Measurements from ENCODE around the gene MECR.
A peak's percentile ranks its signal among the peaks of the same experiment; 100 is the strongest.

MECR gene

DNA sequence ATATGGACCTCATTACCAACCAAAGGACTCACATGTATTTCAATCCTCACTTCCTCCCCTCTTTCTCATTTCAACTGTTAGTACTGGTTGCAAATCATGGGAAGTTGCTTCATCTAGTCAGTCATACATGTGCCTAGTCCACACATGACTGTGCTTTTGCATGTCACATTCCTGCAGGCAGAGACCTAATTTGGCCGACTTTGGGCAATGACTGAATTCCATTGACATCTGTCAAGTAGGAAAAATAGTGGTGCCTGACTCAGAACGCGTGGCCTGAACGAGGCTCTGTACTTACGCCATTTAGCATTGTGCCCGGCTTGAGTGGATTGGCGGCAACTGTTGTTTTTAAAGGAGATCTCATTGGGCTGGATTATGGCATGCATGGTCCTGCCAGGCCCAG, 23.6 kb upstream of the MECR start:
- DNase-seq, result no peak

DNA sequence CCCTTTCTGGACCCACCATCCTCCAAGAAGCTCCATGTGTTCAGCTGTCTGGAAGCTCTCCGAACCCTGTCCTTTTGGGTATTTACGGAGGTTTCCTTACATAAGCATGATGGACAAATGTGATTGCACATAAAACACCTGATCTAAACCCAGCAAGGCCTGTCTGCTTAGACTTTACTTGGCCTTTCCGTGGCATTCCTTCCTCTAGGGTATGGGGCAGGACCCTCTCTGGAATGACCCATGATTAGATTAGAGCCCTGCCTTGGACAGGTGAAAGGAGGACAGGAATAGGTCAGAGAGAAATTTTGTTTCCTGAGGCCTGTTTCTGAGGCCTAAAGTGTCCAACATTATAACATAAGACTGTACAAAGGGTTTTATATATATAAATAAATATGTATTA, 22.4 kb upstream of the MECR start:
- no peak for DNase-seq

DNA sequence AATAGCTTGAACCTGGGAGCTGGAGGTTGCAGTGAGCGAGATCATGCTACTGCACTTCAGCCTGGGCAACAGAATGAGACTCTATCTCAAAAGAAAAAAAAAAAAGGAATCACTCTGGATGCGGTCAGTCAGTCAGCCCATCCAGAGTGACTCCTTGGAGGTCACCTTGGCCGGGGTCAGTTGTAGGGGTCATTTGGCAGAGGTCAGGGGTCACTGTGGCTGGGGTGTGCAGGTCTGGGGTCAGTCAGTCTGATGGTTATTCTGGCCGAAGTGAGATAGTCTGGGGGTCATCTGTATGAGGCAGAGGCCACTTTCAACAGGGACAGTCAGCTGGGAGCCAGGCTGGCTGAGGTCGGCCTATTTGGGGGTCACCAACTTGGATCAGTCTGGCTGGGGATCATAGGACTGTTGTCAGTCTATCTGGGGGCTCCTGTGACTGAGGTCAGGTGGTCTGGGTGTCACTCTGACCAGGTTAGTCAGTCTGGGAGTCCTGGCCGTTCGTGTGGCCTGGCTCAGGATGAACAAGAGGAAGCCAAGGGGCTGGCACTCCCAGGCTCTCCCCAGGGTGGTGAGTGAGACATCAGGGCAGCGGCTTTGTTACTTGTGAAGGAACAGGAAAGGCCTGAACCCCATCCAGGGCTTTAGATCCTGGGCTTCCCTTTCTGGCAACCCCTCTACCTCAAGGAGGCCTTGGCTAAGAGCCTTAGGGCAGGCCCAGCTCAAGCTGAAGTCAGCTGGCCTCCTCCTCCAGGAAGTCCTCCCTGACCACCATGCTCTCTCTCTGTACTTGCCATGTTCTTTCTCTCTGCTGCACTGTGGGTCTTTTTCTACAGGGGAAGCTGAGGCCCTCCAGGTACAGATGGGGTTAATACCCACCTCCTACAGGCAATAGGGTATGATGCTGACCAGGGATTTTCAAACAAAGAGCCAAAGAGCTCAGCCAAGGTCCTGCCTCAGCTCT, 20.7 kb upstream of the MECR start:
- DNase-seq, result no peak

DNA sequence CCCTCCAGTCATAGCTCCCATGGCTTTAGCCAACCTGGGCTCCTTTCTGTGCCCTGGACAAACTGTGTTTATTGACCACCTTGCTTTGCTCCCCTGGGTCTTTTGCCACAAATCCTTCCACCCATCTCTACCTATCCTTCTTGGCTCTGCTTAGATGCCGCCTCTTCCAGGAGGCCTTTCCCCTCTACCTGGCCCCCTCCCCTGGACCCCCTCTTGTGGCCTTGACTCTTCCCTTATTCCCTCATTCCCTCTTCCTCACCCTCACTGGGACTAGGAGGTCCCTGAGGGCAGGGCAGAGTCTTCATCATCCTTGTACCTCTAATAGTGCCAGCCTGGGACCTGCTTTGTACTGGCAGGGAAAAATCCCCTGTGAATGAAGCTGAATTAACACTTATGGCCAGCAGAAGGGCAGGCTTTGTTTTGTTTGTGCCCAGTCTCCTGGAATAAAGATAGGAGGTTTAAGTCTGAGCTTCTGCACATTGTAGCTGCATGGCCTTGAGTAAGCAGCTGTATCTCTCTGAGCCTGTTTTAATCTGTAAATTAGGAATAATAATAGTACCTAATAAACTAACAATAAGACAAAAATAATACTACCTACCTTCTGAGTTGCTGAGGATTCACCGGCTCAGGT, 19.3 kb upstream of the MECR start:
- DNase-seq, result no peak

DNA sequence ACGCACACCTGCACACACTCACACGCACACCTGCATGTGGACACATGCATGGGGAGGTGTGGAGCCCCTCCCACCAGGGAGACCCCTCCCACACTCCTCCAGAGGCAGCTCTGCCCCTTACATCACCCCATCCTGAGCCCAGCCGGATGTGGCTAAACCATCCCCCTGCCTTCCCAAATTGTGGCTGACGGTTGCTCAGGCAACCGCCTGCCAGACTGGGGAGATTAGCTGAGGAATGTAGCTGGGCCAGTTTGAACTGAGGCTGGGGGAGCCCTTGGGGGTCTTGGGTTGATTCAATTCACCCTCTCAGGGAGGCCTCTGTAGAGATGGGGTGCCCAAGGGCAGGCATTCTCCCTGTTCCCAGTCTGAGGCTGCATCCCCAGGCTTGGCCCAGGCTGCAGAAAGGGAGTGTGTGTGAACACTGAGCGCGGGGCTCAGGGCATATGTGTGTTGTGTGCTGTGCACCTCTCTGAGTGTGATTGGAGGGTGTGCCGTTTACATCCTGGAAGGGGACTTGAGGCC, 18.5 kb upstream of the MECR start:
- DNase-seq, result no peak

DNA sequence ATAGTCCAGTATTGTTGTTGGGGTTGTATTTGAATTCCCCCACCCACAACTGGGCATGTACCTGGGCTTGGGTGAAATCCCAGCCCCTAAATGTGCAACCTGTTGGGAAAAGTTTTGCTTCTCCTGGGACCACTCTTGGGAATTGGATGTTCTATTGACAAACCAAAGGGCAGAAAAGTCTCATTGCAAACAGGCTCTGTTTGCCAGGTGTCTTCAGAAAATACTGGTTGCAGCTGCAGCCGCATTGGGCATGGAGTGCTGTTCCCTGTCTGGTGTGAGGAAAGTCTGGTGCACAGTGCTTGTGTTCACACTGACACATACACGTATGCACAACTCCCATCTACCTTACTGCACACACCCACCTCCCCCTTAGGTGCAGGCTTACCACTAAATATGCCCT, 17.7 kb upstream of the MECR start:
- no peak for DNase-seq

DNA sequence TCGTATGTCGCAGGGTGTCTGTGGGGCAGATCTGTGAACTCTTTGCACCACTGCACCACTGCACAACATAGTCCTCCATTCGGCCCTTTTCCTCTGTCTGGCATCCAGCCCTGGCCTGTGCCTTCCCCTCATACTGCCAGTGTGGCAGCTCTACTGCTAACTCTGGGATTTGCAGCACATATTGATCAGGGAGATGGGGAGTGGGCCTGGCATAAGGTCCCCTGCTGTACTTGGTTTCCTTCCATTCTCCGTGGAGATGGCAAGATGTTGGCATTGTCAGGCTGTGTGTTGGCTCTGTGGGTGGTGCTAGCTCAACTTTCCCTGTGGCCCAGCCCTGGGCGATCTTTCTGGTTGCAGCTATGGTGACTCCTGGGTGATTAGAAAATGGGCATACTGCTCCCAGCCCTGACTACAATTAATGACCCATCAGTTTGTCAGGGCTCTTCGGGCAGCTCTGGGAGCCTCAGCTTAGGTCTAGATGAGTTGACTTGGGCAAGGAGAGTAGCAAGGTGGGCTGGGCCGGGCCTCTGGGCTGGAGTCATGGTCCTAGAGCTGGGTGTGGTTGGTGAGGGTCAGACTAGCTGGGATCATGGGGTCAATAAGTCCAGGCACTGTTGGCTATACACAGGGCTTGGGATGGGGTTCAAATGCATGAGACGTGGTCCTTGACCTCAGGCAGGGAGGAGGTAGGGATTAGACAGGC, 17.0 kb upstream of the MECR start:
- DNase-seq, result no peak

DNA sequence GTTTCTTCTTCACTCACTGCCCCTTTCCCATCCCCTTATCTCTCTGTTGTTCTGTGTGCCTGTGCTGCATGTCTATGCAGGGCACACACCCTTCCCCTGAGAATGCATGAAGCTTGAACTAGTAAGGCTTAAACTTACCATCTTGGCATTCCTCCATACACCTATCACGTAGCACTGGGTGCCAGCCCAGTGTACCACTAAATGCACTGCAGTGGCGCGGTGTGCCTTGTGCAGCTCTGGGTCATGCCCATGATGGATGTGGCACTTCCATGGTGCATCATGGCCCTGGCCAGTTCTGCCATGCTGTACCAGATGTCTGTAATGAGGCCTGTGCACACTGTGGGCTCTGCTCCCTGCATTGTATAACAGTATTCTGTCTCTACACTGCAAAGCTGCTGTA, 16.3 kb upstream of the MECR start:
- DNase-seq, result no peak

DNA sequence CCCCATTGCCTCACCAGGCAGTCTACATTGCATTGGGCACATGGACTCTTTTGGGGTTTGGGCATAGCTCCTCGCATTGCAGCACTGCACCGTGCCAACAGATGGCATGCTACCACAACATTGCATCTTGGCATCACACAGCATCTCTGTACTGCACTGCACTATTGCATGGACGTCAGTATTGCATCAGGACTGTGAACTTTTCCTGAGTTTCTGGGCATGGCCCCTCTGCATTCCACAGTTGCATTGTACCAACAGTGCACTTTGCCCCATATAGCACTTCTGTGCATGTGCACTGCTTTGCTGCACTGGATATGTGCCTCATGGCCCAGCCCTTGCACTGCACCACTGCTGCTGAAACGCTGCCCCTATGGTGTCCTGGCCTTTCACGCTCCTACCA, 15.1 kb upstream of the MECR start:
- no peak for DNase-seq

DNA sequence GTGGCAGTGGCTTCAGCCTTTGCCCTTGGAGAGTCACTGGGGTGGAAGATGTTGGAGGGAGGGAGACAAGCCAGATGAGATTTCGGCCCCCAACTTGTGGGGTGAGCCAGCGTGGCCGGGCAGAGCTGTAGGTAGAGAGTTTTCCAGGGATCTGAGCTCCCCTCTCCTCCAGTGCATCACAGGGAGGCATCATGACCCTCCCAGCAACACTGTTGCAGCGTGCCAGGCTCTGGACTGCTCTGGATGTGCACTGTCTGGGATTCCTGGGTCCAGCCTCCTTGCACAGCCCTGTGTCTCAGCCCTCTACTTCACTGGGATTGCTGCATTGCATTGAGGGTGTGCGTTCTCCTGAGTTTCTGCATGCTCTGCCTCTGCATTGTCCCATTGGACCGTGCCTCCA, 14.5 kb upstream of the MECR start:
- DNase-seq, result no peak

DNA sequence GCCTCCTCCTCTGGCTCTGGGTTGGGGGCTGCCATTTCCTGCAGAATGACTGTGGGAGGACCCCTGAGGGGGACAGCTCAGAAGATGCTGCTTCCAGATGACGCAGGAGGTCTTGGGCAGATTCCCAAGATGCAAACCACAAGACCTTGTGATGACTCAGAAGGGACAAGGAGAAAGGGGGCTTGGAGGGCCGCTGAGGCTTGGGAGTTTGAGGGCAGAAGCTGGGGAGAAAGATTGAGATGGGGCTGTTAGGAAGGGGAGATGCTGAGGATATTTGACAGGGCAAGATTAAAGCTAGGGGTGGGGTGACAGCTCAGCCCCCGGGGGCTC, 13.1 kb upstream of the MECR start:
- DNase-seq, result no peak

DNA sequence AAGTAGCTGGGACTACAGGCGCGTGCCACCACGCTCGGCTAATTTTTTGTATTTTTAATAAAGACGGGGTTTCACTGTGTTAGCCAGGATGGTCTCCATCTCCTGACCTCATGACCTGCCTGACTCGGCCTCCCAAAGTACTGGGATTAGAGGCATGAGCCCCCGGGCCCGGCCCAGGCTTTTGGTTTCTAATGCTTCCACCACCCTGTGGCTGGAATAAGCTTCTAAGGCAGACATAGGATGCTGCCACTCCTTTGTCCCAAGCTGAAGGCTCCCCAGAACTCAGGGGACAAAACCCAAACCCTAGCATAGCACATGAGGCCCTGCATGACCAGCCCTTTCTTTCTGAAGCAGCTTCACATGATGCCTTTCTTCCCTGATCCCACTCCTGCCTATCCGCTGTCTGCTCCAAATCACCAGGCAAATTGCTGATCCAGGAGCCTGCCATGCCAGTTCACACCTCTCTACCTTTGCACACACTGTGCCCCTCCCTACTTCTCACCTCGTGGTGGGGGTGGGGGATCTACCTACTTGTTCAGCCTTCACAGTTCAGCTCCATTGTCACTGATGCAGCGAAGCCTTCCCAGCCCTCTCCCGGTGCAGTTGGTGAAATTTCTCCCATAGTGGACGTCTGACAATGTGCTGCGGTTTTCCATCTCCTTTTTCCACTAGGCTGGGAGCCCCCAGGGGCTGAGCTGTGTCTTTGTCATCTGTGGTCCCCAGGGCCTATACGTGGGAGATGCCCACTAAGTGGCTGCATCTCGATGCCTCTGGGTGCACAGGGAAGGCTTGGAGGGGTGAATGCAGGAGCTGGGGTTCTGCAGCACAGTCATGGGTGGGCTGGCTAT, 12.5 kb upstream of the MECR start:
- DNase-seq, result no peak

DNA sequence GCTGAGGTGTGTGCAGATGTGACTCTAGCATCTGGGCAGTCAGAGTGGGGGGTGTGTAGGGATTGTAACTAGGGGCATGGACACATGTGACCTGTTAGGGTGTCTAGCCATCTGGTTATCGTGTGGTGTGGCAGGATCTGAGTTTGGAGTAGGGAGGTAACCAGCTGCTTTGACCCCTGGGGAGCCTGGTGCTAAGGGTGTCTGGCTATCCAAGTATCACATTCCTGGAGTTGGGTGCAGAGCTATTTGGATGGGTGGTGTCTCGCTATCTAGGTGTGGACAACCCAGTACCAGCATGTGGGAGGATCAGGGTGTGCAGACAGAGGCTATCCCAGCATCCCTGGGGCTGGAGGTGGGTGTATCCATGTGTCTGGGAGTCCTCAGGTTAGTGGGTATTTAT, 10.3 kb upstream of the MECR start:
- no peak for DNase-seq

DNA sequence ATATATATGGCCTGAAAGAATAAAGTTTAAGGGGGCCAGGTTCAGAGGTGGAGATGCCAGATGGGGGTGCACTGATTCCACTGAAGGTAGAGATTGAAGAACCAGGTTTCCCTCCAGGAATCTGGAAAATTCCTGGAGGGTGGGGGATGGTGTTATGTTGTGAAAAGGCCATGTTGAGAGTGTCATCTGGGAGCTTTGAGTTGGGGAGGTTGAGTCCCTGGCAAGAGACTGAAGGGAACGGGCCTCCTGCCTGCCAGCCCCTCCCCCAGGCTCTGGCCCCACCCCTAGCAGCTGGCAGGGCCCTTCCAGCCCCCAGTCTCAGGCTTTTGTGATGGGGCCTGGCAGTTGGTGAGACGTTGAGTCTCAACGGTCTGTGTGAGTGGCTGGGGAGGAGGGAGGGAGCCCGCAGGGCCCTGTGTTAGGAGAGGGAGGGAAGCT, 9.7 kb upstream of the MECR start:
- DNase-seq, result no peak

DNA sequence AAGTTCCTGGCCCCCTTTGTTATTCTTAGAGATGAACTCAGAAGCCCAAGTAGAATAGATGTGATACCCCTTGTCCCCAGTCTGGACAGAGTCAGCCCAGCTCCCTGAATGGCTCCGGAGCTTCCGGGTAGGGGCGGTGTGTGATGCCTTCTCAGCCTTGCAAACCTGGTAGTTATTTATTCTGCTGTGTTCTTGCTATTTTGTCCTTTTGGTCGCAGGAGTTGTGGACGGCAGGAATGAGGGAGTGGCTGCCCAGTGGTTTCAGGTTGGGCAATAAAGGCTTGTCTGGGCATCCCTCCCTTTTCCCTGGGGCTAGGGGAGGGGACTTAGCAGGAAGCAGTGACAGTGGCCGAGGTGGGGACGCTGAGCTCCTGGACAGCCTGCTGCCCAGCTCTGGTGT, 8.4 kb upstream of the MECR start:
- no peak for DNase-seq

DNA sequence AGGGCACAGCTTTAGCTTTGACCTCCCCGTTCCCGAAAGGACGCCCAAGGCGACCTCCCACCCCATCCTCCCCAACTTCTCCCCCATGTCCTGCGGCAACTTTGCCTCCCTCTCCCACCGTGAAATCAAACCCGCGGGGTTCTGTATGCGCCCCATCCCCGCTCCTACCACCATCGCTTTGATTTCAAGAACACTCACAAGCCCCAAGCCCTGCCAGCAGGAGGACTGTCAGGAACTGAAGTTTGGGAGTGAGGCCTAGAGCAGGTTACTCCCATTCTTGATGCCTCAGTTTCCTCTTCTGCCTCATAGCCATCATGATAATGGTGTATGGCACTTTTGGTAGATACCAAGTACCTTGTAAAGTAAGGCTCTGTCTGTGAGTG, 7.9 kb upstream of the MECR start:
- DNase-seq, result no peak

DNA sequence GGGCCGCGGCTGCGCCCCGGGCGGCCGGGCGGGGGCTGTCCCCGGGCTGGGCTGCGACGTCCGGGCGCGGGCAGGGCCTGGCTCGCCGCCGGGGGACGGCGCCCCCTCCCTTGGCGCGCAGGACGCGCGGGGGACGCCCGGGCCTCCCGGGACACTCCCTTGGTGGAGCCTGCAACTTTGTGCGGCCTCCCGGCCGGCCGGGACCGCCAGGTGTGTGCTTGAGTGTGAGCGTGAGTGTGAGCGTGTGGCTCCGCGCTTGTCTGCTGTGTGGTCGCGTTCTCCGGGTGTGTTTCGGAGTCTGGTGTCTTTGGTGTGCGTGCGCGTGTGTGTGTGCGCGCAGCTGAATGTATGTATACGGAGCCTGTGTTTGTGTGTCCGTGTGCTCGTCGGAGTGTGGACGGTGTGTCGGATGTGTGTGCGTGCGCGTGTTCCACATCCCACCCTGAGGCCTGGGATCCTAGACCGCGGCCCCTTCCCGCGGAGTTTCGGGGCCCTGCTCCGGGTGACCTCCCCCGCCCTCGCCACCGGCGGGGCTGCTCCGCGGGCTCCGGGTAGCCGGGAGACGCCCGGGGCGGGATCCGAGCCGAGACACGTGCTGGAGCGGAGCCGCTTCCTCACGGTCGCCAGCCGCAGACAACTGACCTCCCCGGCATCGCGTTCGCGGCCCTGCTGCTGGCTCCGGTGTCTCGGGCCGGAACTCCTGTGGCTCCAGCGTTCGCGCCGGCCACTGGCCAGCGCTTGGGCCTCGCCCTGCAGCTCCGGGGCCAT, 7.3 kb upstream of the MECR start:
- peak in 1 of 2 experiments; percentile 67 for DNase-seq

DNA sequence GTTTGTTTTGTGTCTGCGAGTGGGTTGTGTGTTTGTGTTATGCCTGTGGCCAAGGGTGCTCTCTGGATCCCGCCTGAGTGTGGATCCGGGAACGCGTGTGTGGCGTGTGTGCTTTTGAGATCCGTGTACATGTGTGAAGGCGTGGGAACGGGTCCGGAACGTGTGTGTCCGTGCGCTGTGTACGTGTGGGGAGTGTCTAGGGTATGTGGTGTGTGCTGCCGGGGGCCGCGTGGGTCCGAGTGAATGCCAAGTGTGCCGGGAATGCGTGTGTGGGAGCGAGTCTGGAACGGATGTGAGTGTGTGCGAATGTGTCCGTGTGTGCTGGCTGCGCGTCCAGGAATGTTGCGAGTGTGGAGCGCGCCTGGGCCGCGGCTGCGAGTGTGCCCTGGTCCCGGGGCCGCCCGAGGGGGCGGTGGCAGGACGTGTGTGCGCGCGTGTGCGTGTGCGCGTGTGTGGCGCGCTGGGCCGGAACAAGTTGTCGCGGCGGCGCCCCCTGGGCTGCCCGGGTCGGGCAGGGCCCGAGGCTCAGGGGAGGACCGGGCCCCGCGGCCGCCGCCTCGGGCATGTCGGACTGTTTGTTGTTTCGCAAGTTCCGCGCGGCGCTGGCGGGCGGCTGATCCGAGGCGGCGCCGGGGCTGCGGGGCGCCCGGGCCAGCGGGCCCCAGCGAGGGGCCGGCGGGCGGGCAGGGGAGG, 6.5 kb upstream of the MECR start:
- peak in 1 of 2 experiments; percentile 59 for DNase-seq

DNA sequence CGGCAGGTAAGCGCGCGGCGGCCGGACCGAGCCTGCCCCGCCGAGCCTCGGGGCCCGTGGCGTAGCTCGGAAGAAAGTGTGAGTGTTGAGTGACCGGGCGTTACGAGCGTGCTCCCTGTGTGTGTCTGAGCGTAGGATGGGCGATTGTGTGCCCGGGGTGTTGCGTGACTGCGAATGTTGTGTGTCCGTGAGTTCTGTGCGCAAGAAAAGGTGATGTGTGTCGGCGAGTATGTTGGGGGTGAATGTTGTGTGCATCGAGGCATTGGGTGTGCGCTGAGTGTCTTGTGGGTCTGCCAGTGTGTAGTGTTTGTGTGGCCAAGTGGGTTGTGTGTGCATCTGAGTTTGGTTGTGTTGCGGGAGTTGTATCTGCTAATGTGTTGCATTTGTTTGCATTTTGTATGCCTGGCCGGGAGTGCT, 6.0 kb upstream of the MECR start:
- DNase-seq, result peak in 1 of 2 experiments; percentile 53

DNA sequence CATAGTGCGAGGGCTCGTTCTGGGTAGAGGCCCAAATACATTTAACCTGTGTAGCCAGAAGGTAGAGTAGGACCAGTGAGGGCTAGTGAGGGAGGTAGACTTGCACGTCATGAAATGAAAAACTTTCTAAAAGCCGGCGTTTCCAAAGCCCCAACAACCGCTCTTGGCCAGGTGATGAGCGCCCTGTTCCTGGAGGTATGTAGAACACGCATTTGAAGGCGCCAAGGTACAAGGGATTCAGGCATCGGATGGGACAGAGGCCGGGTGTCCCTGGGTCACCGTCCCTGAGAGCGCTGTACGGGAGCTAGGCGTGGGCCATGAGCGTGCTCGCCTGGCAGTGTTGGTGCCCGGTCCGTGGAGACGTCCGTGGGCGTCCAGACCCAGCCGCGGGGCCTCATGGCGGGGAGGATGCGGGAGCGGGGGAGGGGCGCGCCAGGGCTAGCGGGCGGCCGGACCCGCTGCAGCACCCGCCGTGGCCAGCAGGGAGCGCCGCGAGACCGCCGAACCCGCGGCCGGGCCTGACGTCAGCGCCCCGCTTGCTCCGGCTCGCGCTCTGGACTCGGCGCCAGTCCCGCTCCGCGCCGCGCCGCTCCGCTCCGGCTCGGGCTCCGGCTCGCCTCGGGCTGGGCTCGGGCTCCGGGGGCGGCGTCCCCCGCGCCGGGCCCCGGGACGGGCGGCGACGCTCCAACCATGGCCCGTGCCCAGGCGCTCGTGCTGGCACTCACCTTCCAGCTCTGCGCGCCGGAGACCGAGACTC, 5.4 kb upstream of the MECR start, which contains the start of gene PTPRU:
Gene PTPRU, plus strand, starts transcription at position 568 of the 757 bp plus-strand sequence. Its CDS starts 123 bp downstream, at position 691.
- peak in 1 of 2 experiments; percentile 87 for DNase-seq
